Measurements from ENCODE around the gene CFAP61. TPM values are rescaled to one million over a fixed set of nuclear protein-coding genes. Genes with fewer than 3 reads are reported as not detected.

CFAP61 gene
- total and polyA plus RNA-seq, 2 experiments from 2014 or later: 0.21 TPM; not detected in 1

GRCh38 chr20:20255099-20255498 lies 202.8 kb downstream of the CFAP61 start (continued):
- TF ChIP-seq CTCF (conservative IDR thresholded peaks at IDR 0.05; ENCODE audit: low read depth in 2 of 2): no peak

- H3K36me3 Mint-ChIP-seq (ENCODE audit: low read depth): no peaks in the 10 kb centered on the region
- Histone ChIP-seq H3K36me3 (ENCODE audit: insufficient read depth) (no peaks in the 10 kb centered on the region), H2AFZ (no peak overlapping the region), H3K9me2 (ENCODE audit: insufficient read depth) (no peaks in the 10 kb centered on the region), H3K27ac (ENCODE audit: low read depth) (no peak overlapping the region), H4K20me1 (replicated peaks; ENCODE audit: insufficient read depth) (no peaks in the 10 kb centered on the region), H3K27me3 (ENCODE audit: insufficient read depth) (no peaks in the 10 kb centered on the region), H3K4me1 (ENCODE audit: insufficient read depth) (no peaks in the 10 kb centered on the region), H3K4me2 (no peak overlapping the region), H3K4me3 (no peak overlapping the region), H3F3A (replicated peaks; ENCODE audit: low read depth) (no peaks in the 10 kb centered on the region), H3K79me2 (replicated peaks; ENCODE audit: insufficient read depth) (no peaks in the 10 kb centered on the region)
- H3K4me3 Mint-ChIP-seq: no peak overlapping the region
- H3K27ac Mint-ChIP-seq: no peak overlapping the region
- no peaks in the 10 kb centered on the region for H3K4me1 Mint-ChIP-seq
- ATAC-seq (no peak), DNase-seq (ENCODE audit: low spot score) (no peak)
- H3K27me3 Mint-ChIP-seq (ENCODE audit: insufficient read depth, low read depth, poor library complexity): peaks cover 6% of the 10 kb centered on the region
- no peaks in the 10 kb centered on the region for H3K9me3 Mint-ChIP-seq
- TF ChIP-seq REST (IDR thresholded peaks at IDR 0.05; ENCODE audit: unreplicated experiment): no peak
- no peak for TF ChIP-seq EZH2 (IDR thresholded peaks at IDR 0.05; ENCODE audit: low read depth, unreplicated experiment)
- TF ChIP-seq CTCF (conservative IDR thresholded peaks at IDR 0.05; ENCODE audit: low read depth in 2 of 2): no peak
- TF ChIP-seq NANOG (IDR thresholded peaks at IDR 0.05; ENCODE audit: borderline replicate concordance): no peak
- no peak for TF ChIP-seq ZNF462 (CRISPR knock-in tag; IDR thresholded peaks at IDR 0.05)
- no peak for TF ChIP-seq POLR2AphosphoS5 (IDR thresholded peaks at IDR 0.05; ENCODE audit: low read depth)
- TF ChIP-seq ETS1 (IDR thresholded peaks at IDR 0.05): no peak
- no peak for TF ChIP-seq STAT1 (IDR thresholded peaks at IDR 0.05; ENCODE audit: unreplicated experiment)
- TF ChIP-seq ZNF114 (CRISPR knock-in tag; IDR thresholded peaks at IDR 0.05): no peak
- no peak for TF ChIP-seq CREB1 (CRISPR knock-in tag; IDR thresholded peaks at IDR 0.05; ENCODE audit: low read depth)
- TF ChIP-seq JUNB (IDR thresholded peaks at IDR 0.05; ENCODE audit: unreplicated experiment): no peak
Measured at GRCh38 chr20:20259533-20259932, 207.2 kb downstream of the CFAP61 start.

Measured in GM23338 (cell line).